ENCODE results near the gene INHBE.

DNA sequence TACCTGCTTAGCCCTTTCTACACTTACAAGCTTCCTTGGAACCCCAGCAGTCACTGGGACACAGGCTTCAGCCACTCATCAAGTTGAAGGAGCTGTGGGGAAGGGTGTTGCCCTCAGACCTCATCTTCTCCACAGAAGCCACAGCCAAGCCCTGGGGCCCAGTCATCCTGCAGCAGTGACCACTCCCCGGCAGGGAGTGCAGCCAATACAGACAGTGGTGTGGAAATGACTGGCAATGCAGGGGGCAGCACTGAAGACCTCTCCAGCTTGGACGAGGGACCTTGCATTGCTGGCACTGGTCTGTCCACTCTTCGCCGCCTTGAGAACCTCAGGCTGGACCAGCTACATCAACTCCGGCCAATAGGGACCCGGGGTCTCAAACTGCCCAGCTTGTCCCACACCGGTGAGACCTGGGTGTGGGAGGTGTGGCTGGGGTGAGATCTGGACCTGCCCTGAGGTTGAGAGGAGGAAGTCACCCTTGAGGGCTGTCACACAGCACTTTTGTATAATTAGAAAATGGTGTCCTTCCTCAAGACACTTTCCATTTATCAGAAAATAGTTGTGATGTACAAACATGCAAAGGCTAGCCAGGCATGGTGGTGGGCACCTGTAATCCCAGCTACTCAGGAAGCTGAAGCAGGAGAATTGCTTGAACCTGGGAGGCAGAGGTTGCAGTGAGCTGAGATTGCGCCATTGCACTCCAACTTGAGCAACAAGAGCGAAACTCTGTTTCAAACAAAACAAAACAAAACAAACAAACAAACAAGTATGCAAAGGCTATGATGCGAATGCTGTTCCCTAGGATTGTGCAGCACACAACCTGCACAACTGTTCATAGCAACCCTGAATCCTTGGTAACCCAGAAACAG, 14.4 kb downstream of the INHBE start:
- no peak for TF ChIP-seq CTCF (IDR thresholded peaks at IDR 0.05; ENCODE audit: low read depth, low read length, missing input control)
- TF ChIP-seq EGR1 (IDR thresholded peaks at IDR 0.05; ENCODE audit: low read depth in 2 of 2), result no peak
- TF ChIP-seq RAD21 (IDR thresholded peaks at IDR 0.05), result no peak
